Fibroblast of lung (primary cell): ENCODE data around the gene S100A5. TPM values are rescaled to one million over a fixed set of nuclear protein-coding genes. Genes with fewer than 3 reads are reported as not detected.

Experiments used
- DNase-seq, 2 donors: peaks; one replicate each; pipeline versions ENCODE4 v3.0.0 to v3.0.0-alpha.2; 2010; ENCODE audit warnings: low read depth in 2 of 2
- H2AFZ ChIP-seq: 2 replicates; pipeline ENCODE4 v1.5.1; 2012; ENCODE audit warnings: low read length, control low read depth, inconsistent platforms
- H3K27ac ChIP-seq: 2 replicates; pipeline ENCODE4 v1.5.1; 2011; ENCODE audit warnings: low read length, control low read depth; ENCODE audit not compliant: insufficient read depth
- H3K27me3 ChIP-seq: 2 replicates; pipeline ENCODE4 v1.5.1; 2011; ENCODE audit warnings: mild to moderate bottlenecking, low read length; ENCODE audit not compliant: control insufficient read depth, insufficient read depth
- H3K36me3 ChIP-seq: 2 replicates; pipeline ENCODE4 v1.5.1; 2011; ENCODE audit warnings: low read length; ENCODE audit not compliant: control insufficient read depth, insufficient read depth
- H3K4me1 ChIP-seq: 2 replicates; pipeline ENCODE4 v1.5.1; 2011; ENCODE audit warnings: low read length; ENCODE audit not compliant: control insufficient read depth, insufficient read depth; ENCODE audit errors: extremely low read depth
- H3K4me2 ChIP-seq: 2 replicates; pipeline ENCODE4 v1.5.1; 2011; ENCODE audit warnings: low read length, control low read depth; ENCODE audit not compliant: insufficient read depth; ENCODE audit errors: extremely low read depth
- H3K4me3 ChIP-seq, 4 experiments: fragments of 200-600 bp in 1 of 4; sonication (generic) in 1 of 4; replicated peaks in 1 of 4; 2 replicates each; pipeline ENCODE4 v1.5.1; 2011 to 2016; ENCODE audit warnings: low read length in 4 of 4, low read depth in 3 of 4, mild to moderate bottlenecking in 3 of 4, control low read depth in 2 of 4, inconsistent platforms in 1 of 4, mixed read lengths in 1 of 4; ENCODE audit not compliant: insufficient read depth in 1 of 4; ENCODE audit errors: control extremely low read depth in 1 of 4
- H3K79me2 ChIP-seq: 2 replicates; pipeline ENCODE4 v1.5.1; 2012; ENCODE audit warnings: mild to moderate bottlenecking, low read length, inconsistent platforms; ENCODE audit not compliant: control insufficient read depth, insufficient read depth
- H3K9ac ChIP-seq: 2 replicates; pipeline ENCODE4 v1.5.1; 2011; ENCODE audit warnings: mild to moderate bottlenecking, low read length, control low read depth; ENCODE audit not compliant: insufficient read depth
- H3K9me3 ChIP-seq: 2 replicates; pipeline ENCODE4 v1.5.1; 2012; ENCODE audit warnings: low read depth, low read length; ENCODE audit not compliant: control insufficient read depth, insufficient read depth
- H4K20me1 ChIP-seq: 2 replicates; pipeline ENCODE4 v1.5.1; 2011; ENCODE audit warnings: low read length; ENCODE audit not compliant: control insufficient read depth, insufficient read depth; ENCODE audit errors: extremely low read depth
- CTCF ChIP-seq, 2 donors: IDR thresholded peaks in 1 of 2; conservative IDR thresholded peaks in 1 of 2; 1 replicate in 1 of 2; 2 replicates in 1 of 2; pipeline ENCODE4 v1.5.1; 2011 to 2012; ENCODE audit warnings: low read length in 2 of 2, control low read depth in 1 of 2, inconsistent platforms in 1 of 2, low read depth in 1 of 2, mild to moderate bottlenecking in 1 of 2
- EZH2 ChIP-seq: IDR thresholded peaks from 2 replicates; pipeline ENCODE4 v1.5.1; 2012; ENCODE audit warnings: low read length, control low read depth, mild to moderate bottlenecking; ENCODE audit errors: missing control alignments
- polyA plus RNA-seq, 2 donors: library from polyadenylated mRNA; depleted of rRNA in 1 of 2; stranded (reverse) in 1 of 2; unstranded in 1 of 2; fragments of >200 nt; gene quantifications; 2 replicates each; pipeline ENCODE4 v1.2.1, GENCODE V29; 2011 to 2012; ENCODE audit warnings: missing spikeins in 1 of 2
- total RNA-seq: library from RNA; depleted of rRNA; stranded (reverse); fragments of >200 nt; gene quantifications from 2 replicates; pipeline ENCODE4 v1.2.1, GENCODE V29; 2014

The S100A5 gene
- total and polyA plus RNA-seq, 2 donors (not counting 1 experiment from before 2014, with no cell fraction given): 0.20 TPM; not detected in 1

- Histone ChIP-seq H3K4me2 (peak overlapping the region; percentile 75), H3K4me1 (peaks cover 35% of the 10 kb centered on the region), H3K79me2 (no peaks in the 10 kb centered on the region), H2AFZ (peak overlapping the region; percentile 39), H3K9me3 (no peaks in the 10 kb centered on the region), H3K27ac (peak overlapping the region; percentile 100), H4K20me1 (no peaks in the 10 kb centered on the region), H3K36me3 (no peaks in the 10 kb centered on the region), H3K27me3 (no peaks in the 10 kb centered on the region), H3K4me3 (peak overlapping the region in 1 of 4 experiments; percentile 2), H3K9ac (no peak overlapping the region)
- peak; percentile 41 to 76 for DNase-seq
- TF ChIP-seq EZH2: no peak
- TF ChIP-seq CTCF (conservative IDR thresholded peaks at IDR 0.05 in 1 of 2, IDR thresholded peaks at IDR 0.05 in 1 of 2; ENCODE audit: low read depth in 1 of 2, low read length in 2 of 2): no peak
Measured at GRCh38 chr1:153567621-153568366, 27.1 kb upstream of the S100A5 start.

GRCh38 chr1:153566414-153567371, 26.0 kb upstream of the S100A5 start:
- Histone ChIP-seq H3K27ac (peak overlapping the region; percentile 100), H4K20me1 (no peaks in the 10 kb centered on the region), H3K79me2 (no peaks in the 10 kb centered on the region), H3K9ac (peak overlapping the region; percentile 76), H2AFZ (no peak overlapping the region), H3K4me1 (peaks cover 33% of the 10 kb centered on the region), H3K27me3 (no peaks in the 10 kb centered on the region), H3K4me2 (peak overlapping the region; percentile 92), H3K4me3 (peak overlapping the region in 1 of 4 experiments; percentile 9), H3K36me3 (no peaks in the 10 kb centered on the region), H3K9me3 (no peaks in the 10 kb centered on the region)
- DNase-seq: peak; percentile 98 to 99
- TF ChIP-seq CTCF (conservative IDR thresholded peaks at IDR 0.05 in 1 of 2, IDR thresholded peaks at IDR 0.05 in 1 of 2; ENCODE audit: low read depth in 1 of 2, low read length in 2 of 2) (no peak), EZH2 (no peak)
